T-helper 2 cell treated with Interferon-gamma antibody and Interleukin-4, amounts not matched to agents 5 μg/mL and 100 μg/mL, for 36 hours (primary cell): ENCODE results near the gene GTF2H1.
"Not testable (repeated sequence)": the region's sequence is repeated elsewhere in the genome, so short reads cannot be mapped to it uniquely, and the experiment has no call there.

Experiments
- DNase-seq: peaks from one replicate; pipeline ENCODE4 v3.0.0; 2021; ENCODE audit warnings: low spot score
- H3K27ac Mint-ChIP-seq: one replicate; pipeline ENCODE4 v1.8.0; 2021; ENCODE audit warnings: mild to moderate bottlenecking, mixed read lengths
- H3K27me3 Mint-ChIP-seq: one replicate; pipeline ENCODE4 v1.8.0; 2021; ENCODE audit warnings: low read depth, mixed read lengths
- H3K36me3 Mint-ChIP-seq: one replicate; pipeline ENCODE4 v1.8.0; 2021; ENCODE audit warnings: low read depth, mixed read lengths
- H3K4me1 Mint-ChIP-seq: one replicate; pipeline ENCODE4 v1.8.0; 2021; ENCODE audit warnings: low read depth, mixed read lengths
- H3K4me3 Mint-ChIP-seq: one replicate; pipeline ENCODE4 v1.8.0; 2022; ENCODE audit warnings: mild to moderate bottlenecking, moderate library complexity, mixed read lengths
- H3K9me3 Mint-ChIP-seq: one replicate; pipeline ENCODE4 v1.8.0; 2021; ENCODE audit warnings: mixed read lengths

GTF2H1 gene

DNA sequence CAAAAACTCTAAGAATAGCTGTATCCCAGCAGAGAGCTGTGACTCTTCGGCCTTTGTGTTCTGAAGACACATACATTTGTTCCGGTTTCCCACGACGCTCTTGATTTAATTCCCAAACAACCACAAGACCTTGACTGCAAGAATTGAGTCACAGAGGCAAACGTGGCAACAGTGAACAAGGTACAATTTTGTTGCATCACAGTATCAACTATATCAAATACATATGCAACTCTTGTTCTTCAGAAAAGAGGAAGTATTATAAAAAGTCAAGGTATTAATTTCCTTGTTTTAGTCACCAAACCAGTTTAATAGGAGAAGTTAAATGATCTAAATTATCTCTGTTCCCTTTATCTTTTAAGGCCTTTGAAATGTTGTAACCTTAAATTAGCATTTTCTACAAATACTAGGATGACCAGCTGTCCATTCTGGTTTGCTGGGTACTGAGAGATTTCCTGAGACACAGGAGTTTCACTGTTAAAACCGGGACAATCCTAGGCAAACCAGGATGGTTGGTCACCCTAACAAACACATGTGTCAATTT is 11.5 kb upstream of the GTF2H1 start:
- Mint-ChIP-seq H3K4me3 (no peak overlapping the region), H3K9me3 (no peaks in the 10 kb centered on the region), H3K27me3 (no peaks in the 10 kb centered on the region), H3K4me1 (peaks cover 5% of the 10 kb centered on the region), H3K36me3 (peaks cover 48% of the 10 kb centered on the region), H3K27ac (no peak overlapping the region)
- DNase-seq: no peak

DNA sequence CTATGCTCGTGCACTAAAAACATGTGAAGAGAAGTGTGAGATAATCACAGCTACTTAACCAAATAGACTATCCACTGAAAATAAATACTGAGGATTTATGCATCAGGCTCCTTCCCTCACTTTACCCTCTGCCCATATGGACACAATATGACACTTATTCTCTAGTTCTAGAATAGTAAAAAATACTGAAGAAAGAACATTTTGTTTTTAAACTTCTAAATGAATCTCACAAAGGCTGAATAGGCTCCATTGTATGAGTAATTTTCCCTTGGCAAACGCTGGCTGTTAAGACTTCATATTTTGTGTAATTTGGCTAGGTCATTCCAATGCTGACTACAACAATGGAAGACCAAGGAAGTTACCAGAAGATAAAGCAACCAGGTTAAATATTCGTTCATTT is 10.4 kb upstream of the GTF2H1 start:
- Mint-ChIP-seq H3K9me3 (no peaks in the 10 kb centered on the region), H3K27ac (no peak overlapping the region), H3K4me1 (peaks cover 5% of the 10 kb centered on the region), H3K4me3 (no peak overlapping the region), H3K36me3 (peaks cover 38% of the 10 kb centered on the region), H3K27me3 (no peaks in the 10 kb centered on the region)
- DNase-seq: no peak

DNA sequence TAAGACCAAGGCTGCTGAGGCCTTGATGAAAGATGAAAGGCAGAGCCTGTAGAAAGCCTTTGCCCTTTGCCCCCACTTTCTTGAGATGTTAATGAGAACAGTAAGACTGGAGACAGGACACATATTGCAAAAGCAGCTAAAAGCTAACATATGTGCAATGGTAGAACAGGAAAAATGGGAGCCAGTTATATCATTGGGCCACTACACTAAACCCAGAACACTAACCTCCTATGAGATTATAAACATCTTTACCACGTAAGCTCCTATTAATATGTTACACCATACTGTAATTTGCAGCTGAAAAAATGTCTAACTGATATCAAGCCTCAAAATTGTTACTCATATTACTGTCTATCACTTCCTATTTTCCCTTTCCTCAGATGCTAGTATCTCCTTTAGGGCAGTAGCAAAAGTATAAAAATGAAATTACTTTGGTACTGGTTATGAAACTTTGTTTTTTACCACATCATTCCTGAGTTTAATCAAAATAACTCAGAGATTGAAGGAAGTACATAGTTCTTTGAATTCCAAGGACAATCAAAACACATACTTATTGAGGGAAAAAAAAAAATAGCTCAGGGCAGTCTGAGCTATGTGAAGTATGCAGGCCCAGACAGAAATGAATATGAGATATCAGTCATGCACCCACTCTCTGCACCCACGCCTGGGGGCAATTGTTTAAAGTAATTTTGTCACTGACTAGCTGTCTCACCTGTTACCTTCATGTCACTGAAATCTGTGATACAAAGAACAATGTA is 9.5 kb upstream of the GTF2H1 start:
- no peak overlapping the region for H3K4me3 Mint-ChIP-seq
- H3K9me3 Mint-ChIP-seq: no peaks in the 10 kb centered on the region
- no peak for DNase-seq
- no peaks in the 10 kb centered on the region for H3K27me3 Mint-ChIP-seq
- H3K36me3 Mint-ChIP-seq: peaks cover 36% of the 10 kb centered on the region
- H3K27ac Mint-ChIP-seq: no peak overlapping the region
- H3K4me1 Mint-ChIP-seq: peaks cover 5% of the 10 kb centered on the region

DNA sequence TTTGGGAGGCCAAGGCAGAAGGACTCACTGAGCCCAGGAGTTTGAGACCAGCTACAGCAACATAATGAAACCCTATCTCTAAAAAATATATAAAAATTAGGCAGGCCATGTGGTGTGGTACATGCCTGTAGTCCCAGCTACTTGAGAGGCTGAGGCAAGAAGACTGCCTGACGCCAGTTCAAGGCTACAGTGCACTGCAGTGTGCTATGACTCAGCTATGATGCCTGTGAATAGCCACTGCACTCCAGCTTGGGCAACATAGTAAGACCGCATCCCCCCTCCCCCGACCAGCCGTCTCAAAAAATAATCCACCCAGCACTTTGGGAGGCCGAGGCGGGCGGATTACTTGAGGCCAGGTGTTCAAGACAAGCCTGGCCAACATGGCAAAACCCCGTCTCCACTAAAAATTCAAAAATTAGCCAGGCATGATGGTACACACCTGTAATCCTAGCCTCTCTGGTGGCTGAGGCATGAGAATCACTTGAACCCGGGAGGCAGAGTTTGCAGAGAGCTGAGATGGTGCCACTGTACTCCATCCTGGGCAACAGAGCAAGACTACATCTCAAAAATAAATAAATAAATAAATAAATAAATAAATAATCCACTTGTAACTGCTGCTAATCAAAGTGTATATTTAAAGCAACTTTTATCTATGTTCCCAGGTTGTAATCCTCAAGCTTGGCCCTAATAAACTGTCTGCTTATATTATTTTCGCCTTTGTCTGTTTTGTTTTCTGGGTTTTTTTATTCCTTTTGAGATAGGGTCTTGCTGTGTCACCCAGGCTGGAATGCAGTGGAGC is 8.2 kb upstream of the GTF2H1 start:
- DNase-seq: no peak
- H3K4me3 Mint-ChIP-seq: no peak overlapping the region
- peaks cover 25% of the 10 kb centered on the region for H3K36me3 Mint-ChIP-seq
- H3K9me3 Mint-ChIP-seq: no peaks in the 10 kb centered on the region
- H3K4me1 Mint-ChIP-seq: peaks cover 13% of the 10 kb centered on the region
- no peaks in the 10 kb centered on the region for H3K27me3 Mint-ChIP-seq
- no peak overlapping the region for H3K27ac Mint-ChIP-seq

DNA sequence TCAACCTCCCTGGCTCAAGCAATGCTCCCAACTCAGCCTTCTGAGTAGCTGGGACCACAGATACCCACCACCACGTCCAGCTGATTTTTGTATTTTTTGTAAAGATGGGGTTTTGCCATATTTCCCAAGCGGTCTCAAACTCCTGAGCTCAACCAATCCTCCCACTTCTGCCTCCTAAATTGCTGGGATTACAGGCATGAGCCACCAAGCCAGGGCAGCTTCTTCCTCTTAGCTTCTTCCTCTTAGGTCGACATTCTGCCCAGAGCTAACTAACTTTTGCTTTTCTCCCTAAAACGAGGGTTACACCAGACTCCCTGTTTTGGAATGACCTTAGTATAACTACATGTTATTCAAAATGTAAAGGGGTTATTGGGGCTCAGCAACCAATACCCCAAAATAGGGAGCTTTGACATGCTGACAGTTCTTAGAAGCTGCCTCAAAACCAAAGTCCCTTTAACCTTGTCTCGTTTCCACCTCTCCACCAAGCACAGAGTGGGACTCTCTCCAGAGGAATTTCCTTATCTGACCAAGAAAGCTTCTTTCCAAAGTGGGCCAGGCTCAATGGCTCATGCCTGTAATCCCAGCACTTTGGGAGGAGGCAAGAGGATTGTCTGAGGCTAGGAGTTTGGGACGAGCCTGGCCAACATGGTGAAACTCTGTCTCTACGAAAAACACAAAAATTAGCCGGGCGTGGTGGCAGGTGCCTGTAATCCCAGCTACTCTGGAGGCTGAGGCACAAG is 7.4 kb upstream of the GTF2H1 start:
- Mint-ChIP-seq H3K4me3 (no peak overlapping the region), H3K4me1 (peaks cover 21% of the 10 kb centered on the region), H3K27ac (no peak overlapping the region), H3K9me3 (no peaks in the 10 kb centered on the region), H3K27me3 (no peaks in the 10 kb centered on the region), H3K36me3 (peaks cover 20% of the 10 kb centered on the region)
- DNase-seq: no peak

DNA sequence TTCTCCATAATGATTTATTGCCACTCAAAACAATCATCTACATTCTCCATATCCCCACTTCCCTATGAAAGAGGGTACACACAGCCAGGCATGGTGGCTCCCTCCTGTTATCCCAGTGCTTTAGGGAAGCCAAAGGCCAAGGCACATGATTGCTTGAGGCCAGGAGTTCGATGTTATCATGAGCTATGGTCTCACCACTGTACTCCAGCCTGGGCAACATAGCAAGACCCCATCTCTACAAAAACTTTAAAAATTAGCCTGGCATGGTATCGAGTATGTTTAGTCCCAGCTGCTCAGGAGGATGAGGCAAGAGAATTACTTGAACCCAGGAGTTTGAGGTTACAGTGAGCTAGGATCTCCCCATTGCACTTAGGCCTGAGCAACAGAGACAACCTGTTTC is 6.5 kb upstream of the GTF2H1 start:
- Mint-ChIP-seq H3K9me3 (no peaks in the 10 kb centered on the region), H3K27me3 (no peaks in the 10 kb centered on the region), H3K4me1 (peaks cover 30% of the 10 kb centered on the region), H3K4me3 (no peak overlapping the region), H3K27ac (peak overlapping the region; percentile 10), H3K36me3 (peaks cover 15% of the 10 kb centered on the region)
- no peak for DNase-seq

DNA sequence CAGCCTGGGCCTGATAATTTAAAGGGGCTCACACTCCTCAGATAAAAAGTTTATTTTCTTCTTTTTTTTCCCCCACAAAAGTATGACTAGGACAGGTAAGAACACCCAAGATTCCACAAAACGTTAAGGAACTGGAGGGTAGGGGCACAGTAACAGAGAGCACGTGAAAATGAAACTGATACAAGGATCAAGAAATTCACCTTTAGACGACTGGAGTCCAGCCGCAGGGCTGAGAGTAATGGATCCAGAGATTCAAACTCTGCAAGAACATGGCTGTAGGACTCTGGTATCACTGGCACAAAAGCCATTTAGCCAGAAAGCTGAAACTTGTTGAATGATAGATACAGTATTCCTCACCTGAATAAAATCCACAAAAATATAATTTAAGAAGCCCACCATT is 4.8 kb upstream of the GTF2H1 start:
- Mint-ChIP-seq H3K4me1 (peaks cover 31% of the 10 kb centered on the region), H3K9me3 (no peaks in the 10 kb centered on the region), H3K36me3 (peaks cover 10% of the 10 kb centered on the region), H3K27me3 (no peaks in the 10 kb centered on the region), H3K27ac (no peak overlapping the region), H3K4me3 (no peak overlapping the region)
- no peak for DNase-seq

DNA sequence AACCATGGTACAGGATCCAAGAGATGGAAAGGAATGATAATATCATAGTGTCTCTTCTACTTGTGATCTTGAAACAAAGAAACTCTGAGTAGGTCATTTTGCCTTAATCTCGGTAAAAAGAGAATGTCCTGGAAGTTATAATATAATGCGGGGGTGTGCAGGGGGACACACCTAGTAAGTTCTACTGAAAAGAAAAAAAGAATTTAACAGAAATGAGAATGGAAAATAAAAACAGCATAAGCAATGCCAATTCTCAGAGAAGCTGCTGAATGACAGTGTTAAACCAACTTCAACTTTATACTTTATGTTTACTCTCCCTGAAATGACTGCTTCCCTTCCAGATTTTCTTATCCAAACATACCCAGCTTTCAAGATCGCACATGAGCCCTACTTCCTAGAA is 2.5 kb upstream of the GTF2H1 start:
- Mint-ChIP-seq H3K4me3 (peak overlapping the region; percentile 61), H3K4me1 (peaks cover 45% of the 10 kb centered on the region), H3K9me3 (no peaks in the 10 kb centered on the region), H3K36me3 (peaks cover 16% of the 10 kb centered on the region), H3K27ac (peak overlapping the region; percentile 33), H3K27me3 (no peaks in the 10 kb centered on the region)
- DNase-seq: no peak

DNA sequence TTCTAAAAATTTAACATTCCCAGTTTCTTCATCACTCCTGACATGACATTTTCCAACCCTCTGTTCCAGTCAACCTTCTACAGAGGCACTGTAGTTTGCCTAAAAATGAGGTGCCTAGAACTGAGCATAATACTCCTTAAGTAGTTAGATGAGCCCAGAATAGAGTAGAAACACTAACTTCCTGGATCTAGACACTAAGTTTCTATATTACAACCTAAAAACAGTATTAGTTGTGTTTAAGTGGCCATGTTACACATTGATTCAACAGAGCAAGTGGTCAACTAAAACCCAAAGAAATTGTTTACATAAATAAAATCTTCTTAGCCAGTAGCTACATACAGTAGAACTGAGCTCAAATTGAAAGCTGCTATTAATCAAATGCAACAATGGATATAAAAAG is 1.8 kb upstream of the GTF2H1 start:
- DNase-seq: no peak
- Mint-ChIP-seq H3K9me3 (no peaks in the 10 kb centered on the region), H3K4me3 (peak overlapping the region; percentile 61), H3K4me1 (peaks cover 51% of the 10 kb centered on the region), H3K36me3 (peaks cover 21% of the 10 kb centered on the region), H3K27ac (peak overlapping the region; percentile 27), H3K27me3 (no peaks in the 10 kb centered on the region)

DNA sequence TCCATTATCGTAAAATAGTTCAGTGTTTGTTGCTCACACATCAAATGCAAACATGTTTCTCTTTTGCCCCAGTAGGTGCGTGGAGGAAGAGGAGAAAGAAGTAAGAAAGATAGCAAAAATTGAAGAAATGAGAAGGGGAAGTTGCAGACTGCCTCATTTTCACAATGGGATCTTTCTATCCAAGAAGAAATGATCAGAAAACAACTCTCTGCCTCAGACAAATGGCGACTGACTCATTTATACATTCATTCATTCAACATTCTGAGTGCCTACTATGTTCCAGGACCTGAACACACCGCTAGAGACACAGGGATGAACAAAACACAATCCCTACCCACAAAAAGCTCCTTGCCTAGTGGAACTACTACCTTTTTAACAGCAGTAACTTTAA is 794 bp upstream of the GTF2H1 start:
- peaks cover 22% of the 10 kb centered on the region for H3K36me3 Mint-ChIP-seq
- no peak for DNase-seq

DNA sequence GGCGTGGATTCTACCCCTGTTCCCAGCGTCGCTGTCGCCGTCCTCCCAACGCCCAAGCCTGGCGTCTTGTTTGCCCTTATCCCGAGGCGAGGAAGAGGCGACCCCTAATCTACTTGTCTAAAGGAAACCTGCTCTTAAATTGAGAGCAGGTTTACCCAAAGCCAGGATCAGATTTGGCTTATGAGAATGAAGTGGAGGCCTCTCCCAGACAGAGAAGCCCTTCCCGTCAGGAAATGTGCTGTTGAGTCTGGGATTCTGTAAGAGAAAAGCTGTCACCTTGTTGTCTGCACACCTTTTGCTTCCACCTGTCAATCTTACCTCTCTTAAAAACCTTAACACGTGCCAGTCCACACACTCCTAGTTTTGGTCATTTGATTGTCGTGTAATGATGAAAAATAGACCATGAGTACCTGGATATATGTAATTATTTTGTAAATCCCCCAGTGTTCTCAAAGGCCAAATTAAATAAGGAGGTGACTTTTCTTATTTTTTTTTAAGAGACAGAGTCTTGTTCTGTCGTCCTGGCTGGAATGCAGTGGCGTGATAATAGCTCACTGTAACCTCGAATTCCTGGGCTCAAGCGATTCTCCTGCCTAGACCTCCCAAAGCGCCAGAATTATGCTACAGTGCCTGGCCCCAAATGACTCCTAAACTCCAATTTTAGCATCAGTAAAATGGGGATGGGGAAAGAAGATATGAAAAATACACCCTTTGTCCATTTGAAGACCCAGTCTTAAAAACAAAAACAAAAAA is 627 bp downstream of the GTF2H1 start:
- peaks cover 55% of the 10 kb centered on the region for H3K4me1 Mint-ChIP-seq
- no peaks in the 10 kb centered on the region for H3K9me3 Mint-ChIP-seq
- peak overlapping the region; percentile 99 for H3K27ac Mint-ChIP-seq
- peaks cover 26% of the 10 kb centered on the region for H3K36me3 Mint-ChIP-seq
- DNase-seq: no peak
- no peaks in the 10 kb centered on the region for H3K27me3 Mint-ChIP-seq
- peak overlapping the region; percentile 97 for H3K4me3 Mint-ChIP-seq

More for the DNA sequence above, 794 bp upstream of the GTF2H1 start:
- peaks cover 53% of the 10 kb centered on the region for H3K4me1 Mint-ChIP-seq
- H3K27ac Mint-ChIP-seq: peak overlapping the region; percentile 99
- peak overlapping the region; percentile 97 for H3K4me3 Mint-ChIP-seq
- H3K9me3 Mint-ChIP-seq: no peaks in the 10 kb centered on the region
- H3K27me3 Mint-ChIP-seq: no peaks in the 10 kb centered on the region

DNA sequence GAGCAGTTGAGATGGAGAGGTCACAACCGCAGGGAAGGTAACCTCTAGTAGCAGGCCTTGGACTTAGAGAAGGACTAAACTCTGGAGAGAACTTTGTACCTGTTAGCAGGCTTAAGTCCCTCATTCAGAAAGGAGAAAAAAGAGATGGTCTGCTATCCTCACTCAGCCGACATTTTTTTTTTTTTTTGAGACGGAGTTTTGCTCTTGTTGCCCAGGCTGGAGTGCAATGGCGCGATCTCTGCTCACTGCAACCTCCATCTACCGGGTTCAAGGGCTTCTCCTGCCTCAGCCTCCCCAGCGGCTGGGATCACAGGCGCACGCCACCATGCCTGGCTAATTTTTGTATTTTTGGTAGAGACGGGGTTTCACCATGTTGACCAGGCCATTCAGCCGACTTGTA is 1.5 kb downstream of the GTF2H1 start:
- Mint-ChIP-seq H3K4me3 (peak overlapping the region; percentile 97), H3K27ac (peak overlapping the region; percentile 99), H3K36me3 (peaks cover 23% of the 10 kb centered on the region), H3K4me1 (peaks cover 51% of the 10 kb centered on the region)
- DNase-seq, H3K27me3 Mint-ChIP-seq, H3K9me3 Mint-ChIP-seq: not testable (repeated sequence)

DNA sequence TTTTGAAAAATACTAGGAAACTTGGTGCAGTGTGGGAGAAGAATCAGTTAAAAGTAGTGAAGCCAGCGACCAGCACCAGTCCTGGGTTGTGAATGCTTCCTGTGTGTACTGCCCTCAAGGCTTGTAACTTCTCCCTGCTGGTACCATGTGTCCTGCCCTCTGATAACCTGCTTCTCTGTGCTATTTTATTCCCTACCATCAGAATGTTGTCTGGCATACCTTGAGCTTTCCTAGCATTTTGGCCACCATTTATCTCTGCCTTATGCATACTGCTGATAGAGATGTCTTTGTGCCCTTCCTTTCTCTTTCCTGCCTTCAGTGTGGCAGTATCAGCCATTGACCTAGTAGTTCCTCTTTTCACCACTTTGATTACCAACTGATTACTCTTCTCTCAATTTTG is 2.0 kb downstream of the GTF2H1 start:
- Mint-ChIP-seq H3K36me3 (peaks cover 26% of the 10 kb centered on the region), H3K4me1 (peaks cover 50% of the 10 kb centered on the region), H3K4me3 (peak overlapping the region; percentile 97), H3K9me3 (no peaks in the 10 kb centered on the region), H3K27ac (peak overlapping the region; percentile 61), H3K27me3 (no peaks in the 10 kb centered on the region)
- DNase-seq: no peak
